Right cardiac atrium (tissue), 5 donors: ENCODE data around the gene POLR1E. TPM values are rescaled to one million over a fixed set of nuclear protein-coding genes. Genes with fewer than 3 reads are reported as not detected.

Experiments used
- ATAC-seq, 2 donors: fragments of 200-7000 bp; cut with Tn5 transposase; one replicate each; pipeline versions ENCODE4 v1.8.0 to v1.9.1; 2020; ENCODE audit warnings: moderate library complexity in 2 of 2, mild to moderate bottlenecking in 1 of 2
- DNase-seq, 3 donors: peaks; one replicate each; pipeline ENCODE4 v3.0.0-alpha.2; 2020
- H3K27ac ChIP-seq: one replicate; pipeline ENCODE4 v1.5.1; 2013; ENCODE audit warnings: mild to moderate bottlenecking, low read length, control low read depth, moderate library complexity
- H3K27me3 ChIP-seq: one replicate; pipeline ENCODE4 v1.6.1; 2013; ENCODE audit not compliant: control insufficient read depth, insufficient read depth
- H3K4me1 ChIP-seq: one replicate; pipeline ENCODE4 v1.6.1; 2013; ENCODE audit warnings: low read length; ENCODE audit not compliant: control insufficient read depth, insufficient read depth
- H3K4me3 ChIP-seq: one replicate; pipeline ENCODE4 v1.5.1; 2013; ENCODE audit warnings: low read length, control low read depth
- H3K9me3 ChIP-seq: one replicate; pipeline ENCODE4 v1.6.1; 2013; ENCODE audit warnings: low read length; ENCODE audit not compliant: control insufficient read depth
- WGBS: extraction: QIAGEN DNeasy Blood & Tissue Kit; methylation state at CpG from one replicate; pipeline ENCODE4 v1.1.7; 2013; 5-methylcytosine and 5-hydroxymethylcytosine counted together
- intact Hi-C, 4 donors: fragments of 100-400 bp; cut with DNase I; formaldehyde crosslinking; loops; one replicate each; pipeline versions ENCODE4 v1.11.0 to v1.14.0; 2022 to 2023
- polyA plus RNA-seq: library from polyadenylated mRNA; stranded (reverse); fragments of 200-250 nt; gene quantifications from one replicate; pipeline ENCODE4 v1.2.3, GENCODE V29; 2013
- total RNA-seq, 4 donors: library from RNA; stranded (reverse); fragmentation: NEBNext Ultra II Directional; extraction: Animal tissue kit (Norgen Biotek cat#: 25700); gene quantifications; one replicate each; pipeline ENCODE4 v1.2.1, GENCODE V29; 2021
- donor health status: healthy with polysubstance abuse.
- donor health status: DM: no; HTN: yes; CAD: no.
- donor health status: DM: no; HTN: no; CAD: no.
- donor health status: DM: no; HTN: yes; CAD: no; lungs with severe emphysema.
- donor health status: DM: yes; HTN: yes; CAD: no.

POLR1E gene
- total and polyA plus RNA-seq, 5 donors: 9.3 to 16.6 (median 15.4) TPM

- Histone ChIP-seq H3K4me1 (no peaks in the 10 kb centered on the region), H3K4me3 (no peak overlapping the region), H3K9me3 (no peaks in the 10 kb centered on the region), H3K27ac (no peak overlapping the region), H3K27me3 (no peaks in the 10 kb centered on the region)
- ATAC-seq (no peak), DNase-seq (no peak)
- WGBS: 93% methylated on average over 14 of the region's 14 CpGs
- intact Hi-C loops: no loop called here
Observed at GRCh38 chr9:37515620-37516258, 30.0 kb downstream of the POLR1E start.

- DNase-seq: no peak
- Histone ChIP-seq H3K27ac (no peak overlapping the region), H3K9me3 (no peaks in the 10 kb centered on the region), H3K4me3 (no peak overlapping the region), H3K4me1 (no peaks in the 10 kb centered on the region), H3K27me3 (no peaks in the 10 kb centered on the region)
- peak in 1 of 2 donors; percentile 30 for ATAC-seq
- WGBS: 90% methylated on average over 13 of the region's 13 CpGs
- intact Hi-C loops: no loop called here
Observed at GRCh38 chr9:37517923-37518322, 32.2 kb downstream of the POLR1E start.

- intact Hi-C loops: no loop called here
- no peaks in the 10 kb centered on the region for H3K27me3 ChIP-seq
- no peaks in the 10 kb centered on the region for H3K4me1 ChIP-seq
- no peaks in the 10 kb centered on the region for H3K9me3 ChIP-seq
- no peak overlapping the region for H3K4me3 ChIP-seq
- ATAC-seq (no peak), DNase-seq (no peak)
- H3K27ac ChIP-seq: no peak overlapping the region
- WGBS: 84% methylated on average over 3 of the region's 3 CpGs
Observed at GRCh38 chr9:37520641-37521040, 34.9 kb downstream of the POLR1E start.

GRCh38 chr9:37521111-37521510 lies 35.4 kb downstream of the POLR1E start:
- WGBS: 93% methylated on average over 10 of the region's 10 CpGs
- no peaks in the 10 kb centered on the region for H3K9me3 ChIP-seq
- no peak for ATAC-seq
- DNase-seq: no peak
- no peaks in the 10 kb centered on the region for H3K27me3 ChIP-seq
- no peak overlapping the region for H3K27ac ChIP-seq
- H3K4me3 ChIP-seq: no peak overlapping the region
- intact Hi-C loops: no loop called here
- no peaks in the 10 kb centered on the region for H3K4me1 ChIP-seq

GRCh38 chr9:37522971-37523370 lies 37.2 kb downstream of the POLR1E start:
- Histone ChIP-seq H3K4me1 (no peaks in the 10 kb centered on the region), H3K27ac (no peak overlapping the region), H3K27me3 (no peaks in the 10 kb centered on the region), H3K9me3 (no peaks in the 10 kb centered on the region), H3K4me3 (no peak overlapping the region)
- intact Hi-C loops: no loop called here
- no peak for ATAC-seq
- DNase-seq: no peak
- WGBS: 97% methylated on average over 2 of the region's 2 CpGs

- Histone ChIP-seq H3K9me3 (no peaks in the 10 kb centered on the region), H3K27ac (no peak overlapping the region), H3K4me3 (no peak overlapping the region), H3K27me3 (no peaks in the 10 kb centered on the region), H3K4me1 (no peaks in the 10 kb centered on the region)
- DNase-seq (no peak), ATAC-seq (no peak)
- intact Hi-C loops: no loop called here
- WGBS: 93% methylated on average over 6 of the region's 6 CpGs
Observed at GRCh38 chr9:37523916-37524315, 38.2 kb downstream of the POLR1E start.

- no peaks in the 10 kb centered on the region for H3K9me3 ChIP-seq
- ATAC-seq: peak in 1 of 2 donors; percentile 23
- no peak for DNase-seq
- no peak overlapping the region for H3K4me3 ChIP-seq
- no peaks in the 10 kb centered on the region for H3K4me1 ChIP-seq
- WGBS: 80% methylated on average over 18 of the region's 18 CpGs
- H3K27me3 ChIP-seq: no peaks in the 10 kb centered on the region
- intact Hi-C loops: no loop called here
- no peak overlapping the region for H3K27ac ChIP-seq
Observed at GRCh38 chr9:37528652-37529471, 43.1 kb downstream of the POLR1E start.

- intact Hi-C loops: no loop called here
- 91% methylated on average over 13 of the region's 13 CpGs for WGBS
- Histone ChIP-seq H3K4me1 (no peaks in the 10 kb centered on the region), H3K9me3 (no peaks in the 10 kb centered on the region), H3K27me3 (no peaks in the 10 kb centered on the region), H3K4me3 (no peak overlapping the region), H3K27ac (no peak overlapping the region)
- ATAC-seq: no peak
- no peak for DNase-seq
Observed at GRCh38 chr9:37531699-37532098, 46.0 kb downstream of the POLR1E start.

GRCh38 chr9:37534412-37534811 lies 48.7 kb downstream of the POLR1E start:
- ATAC-seq (no peak), DNase-seq (no peak)
- no peak overlapping the region for H3K4me3 ChIP-seq
- 84% methylated on average over 7 of the region's 7 CpGs for WGBS
- no peaks in the 10 kb centered on the region for H3K9me3 ChIP-seq
- H3K27me3 ChIP-seq: no peaks in the 10 kb centered on the region
- no peak overlapping the region for H3K27ac ChIP-seq
- no peaks in the 10 kb centered on the region for H3K4me1 ChIP-seq
- intact Hi-C loops: no loop called here

GRCh38 chr9:37534901-37535300 lies 49.2 kb downstream of the POLR1E start:
- 75% methylated on average over 10 of the region's 10 CpGs for WGBS
- intact Hi-C loops: no loop called here
- no peak for DNase-seq

GRCh38 chr9:37538099-37538498 lies 52.4 kb downstream of the POLR1E start:
- H3K27me3 ChIP-seq: no peaks in the 10 kb centered on the region
- H3K4me1 ChIP-seq: no peaks in the 10 kb centered on the region
- no peak overlapping the region for H3K27ac ChIP-seq
- H3K9me3 ChIP-seq: no peaks in the 10 kb centered on the region
- H3K4me3 ChIP-seq: no peak overlapping the region
- WGBS: 95% methylated on average over 7 of the region's 7 CpGs
- intact Hi-C loops: no loop called here
- DNase-seq (no peak), ATAC-seq (no peak)

More at GRCh38 chr9:37534901-37535300, 49.2 kb downstream of the POLR1E start:
- no peaks in the 10 kb centered on the region for H3K9me3 ChIP-seq
- H3K4me3 ChIP-seq: no peak overlapping the region
- no peak for ATAC-seq
- no peaks in the 10 kb centered on the region for H3K4me1 ChIP-seq
- H3K27ac ChIP-seq: no peak overlapping the region
- H3K27me3 ChIP-seq: no peaks in the 10 kb centered on the region
